ENCODE results near the gene EIF3F. TPM values are rescaled to one million over a fixed set of nuclear protein-coding genes. Genes with fewer than 3 reads are reported as not detected.

The EIF3F gene
- total and polyA plus RNA-seq, 9 of the 15 experiments (the other 6 are each of a cell fraction or from before 2014, with no cell fraction given) = 50.1 to 259 (median 135) TPM

DNA sequence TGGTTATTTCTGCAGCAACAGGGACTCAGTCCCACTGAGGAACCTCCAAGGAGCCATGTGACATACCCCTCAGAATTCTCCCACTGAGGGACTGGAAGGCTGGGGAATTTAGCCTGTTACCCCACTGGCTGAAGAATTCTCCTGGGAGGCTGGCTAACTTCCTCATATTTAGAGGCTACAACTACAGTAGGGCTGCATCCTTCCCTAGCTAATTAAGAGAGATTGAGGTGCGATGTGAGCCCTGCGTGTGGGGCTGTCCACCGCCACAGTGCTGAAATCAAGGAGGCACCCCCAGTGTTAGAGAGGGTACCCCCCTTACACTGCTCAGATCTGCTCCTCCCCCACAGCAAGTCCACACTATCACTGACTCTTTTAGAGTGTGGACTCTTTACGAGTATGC, 21.1 kb downstream of the EIF3F start (continued):
- TF ChIP-seq REST (IDR thresholded peaks at IDR 0.05; ENCODE audit: borderline replicate concordance) (peak; percentile 92), REST (CRISPR knock-in tag; IDR thresholded peaks at IDR 0.05; ENCODE audit: low read depth) (peak; percentile 85), PHB2 (IDR thresholded peaks at IDR 0.05; ENCODE audit: low read depth) (no peak), L3MBTL2 (IDR thresholded peaks at IDR 0.05) (no peak)

Measured in K562 (cell line).